BJ (cell line): ENCODE results near the gene HLA-F. TPM values are rescaled to one million over a fixed set of nuclear protein-coding genes. Genes with fewer than 3 reads are reported as not detected.

Source experiments
- CTCF ChIA-PET: fragments of 350-600 bp; formaldehyde crosslinking; extraction: SDS; loops from one replicate; lab custom pipeline; 2021; ENCODE audit warnings: antibody characterized with exemption, inconsistent platforms; lab: Yijun Ruan, JAX
- POLR2A ChIA-PET: fragments of 300-600 bp; sonication (Branson Sonifier 250); formaldehyde crosslinking; extraction: SDS; loops from one replicate; lab custom pipeline; 2021; ENCODE audit warnings: antibody characterized with exemption; lab: Charles Lee
- DNase-seq: peaks from one replicate; pipeline ENCODE4 v3.0.0-alpha.2; 2011; ENCODE audit warnings: low read depth
- H3K27me3 ChIP-seq: 2 replicates; pipeline ENCODE4 v1.6.0; 2011; ENCODE audit warnings: low read length; ENCODE audit not compliant: control insufficient read depth, insufficient read depth
- H3K36me3 ChIP-seq: 2 replicates; pipeline ENCODE4 v1.5.1; 2011; ENCODE audit warnings: low read length; ENCODE audit not compliant: control insufficient read depth, insufficient read depth
- H3K4me3 ChIP-seq: 2 replicates; pipeline ENCODE4 v1.5.1; 2011; ENCODE audit warnings: low read depth, mild to moderate bottlenecking, control low read depth, low read length
- polyA plus RNA-seq: library from polyadenylated mRNA; depleted of rRNA; stranded (reverse); fragments of >200 nt; gene quantifications from 2 replicates; pipeline ENCODE4 v1.2.3, GENCODE V29; 2011
- TF ChIP-seq, protein P1 (sequence below): IDR thresholded peaks from 2 replicates; pipeline ENCODE4 v1.5.1; 2011; ENCODE audit warnings: low read depth, mild to moderate bottlenecking, control low read depth, inconsistent platforms, low read length, moderate library complexity; ENCODE audit not compliant: insufficient read depth

The HLA-F gene
- polyA plus RNA-seq, 1 experiment: 30.7 TPM

DNA sequence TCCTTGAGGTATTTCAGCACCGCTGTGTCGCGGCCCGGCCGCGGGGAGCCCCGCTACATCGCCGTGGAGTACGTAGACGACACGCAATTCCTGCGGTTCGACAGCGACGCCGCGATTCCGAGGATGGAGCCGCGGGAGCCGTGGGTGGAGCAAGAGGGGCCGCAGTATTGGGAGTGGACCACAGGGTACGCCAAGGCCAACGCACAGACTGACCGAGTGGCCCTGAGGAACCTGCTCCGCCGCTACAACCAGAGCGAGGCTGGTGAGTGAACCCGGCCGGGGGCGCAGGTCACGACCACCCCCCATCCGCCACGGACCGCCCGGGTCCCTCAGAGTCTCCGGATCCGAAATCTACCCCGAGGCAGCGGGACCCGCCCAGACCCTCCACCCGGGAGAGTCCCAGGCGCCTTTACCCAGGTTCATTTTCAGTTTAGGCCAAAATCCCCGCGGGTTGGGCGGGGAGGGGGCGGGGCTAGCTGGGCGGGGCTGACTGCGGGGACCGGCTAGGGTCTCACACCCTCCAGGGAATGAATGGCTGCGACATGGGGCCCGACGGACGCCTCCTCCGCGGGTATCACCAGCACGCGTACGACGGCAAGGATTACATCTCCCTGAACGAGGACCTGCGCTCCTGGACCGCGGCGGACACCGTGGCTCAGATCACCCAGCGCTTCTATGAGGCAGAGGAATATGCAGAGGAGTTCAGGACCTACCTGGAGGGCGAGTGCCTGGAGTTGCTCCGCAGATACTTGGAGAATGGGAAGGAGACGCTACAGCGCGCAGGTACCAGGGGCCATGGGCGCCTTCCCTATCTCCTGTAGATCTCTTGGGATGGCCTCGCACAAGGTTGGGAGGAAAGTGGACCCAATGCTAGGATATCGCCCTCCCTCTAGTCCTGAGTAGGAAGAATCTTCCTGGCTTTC, 693 bp downstream of the HLA-F start:
- Histone ChIP-seq H3K4me3 (peak overlapping the region; percentile 85), H3K27me3 (no peaks in the 10 kb centered on the region), H3K36me3 (peaks cover 7% of the 10 kb centered on the region)
- no peak for DNase-seq
- ChIA-PET POLR2A (no interaction called here), CTCF (no interaction called here)
- TF ChIP-seq, protein P1, sequence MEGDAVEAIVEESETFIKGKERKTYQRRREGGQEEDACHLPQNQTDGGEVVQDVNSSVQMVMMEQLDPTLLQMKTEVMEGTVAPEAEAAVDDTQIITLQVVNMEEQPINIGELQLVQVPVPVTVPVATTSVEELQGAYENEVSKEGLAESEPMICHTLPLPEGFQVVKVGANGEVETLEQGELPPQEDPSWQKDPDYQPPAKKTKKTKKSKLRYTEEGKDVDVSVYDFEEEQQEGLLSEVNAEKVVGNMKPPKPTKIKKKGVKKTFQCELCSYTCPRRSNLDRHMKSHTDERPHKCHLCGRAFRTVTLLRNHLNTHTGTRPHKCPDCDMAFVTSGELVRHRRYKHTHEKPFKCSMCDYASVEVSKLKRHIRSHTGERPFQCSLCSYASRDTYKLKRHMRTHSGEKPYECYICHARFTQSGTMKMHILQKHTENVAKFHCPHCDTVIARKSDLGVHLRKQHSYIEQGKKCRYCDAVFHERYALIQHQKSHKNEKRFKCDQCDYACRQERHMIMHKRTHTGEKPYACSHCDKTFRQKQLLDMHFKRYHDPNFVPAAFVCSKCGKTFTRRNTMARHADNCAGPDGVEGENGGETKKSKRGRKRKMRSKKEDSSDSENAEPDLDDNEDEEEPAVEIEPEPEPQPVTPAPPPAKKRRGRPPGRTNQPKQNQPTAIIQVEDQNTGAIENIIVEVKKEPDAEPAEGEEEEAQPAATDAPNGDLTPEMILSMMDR: no peak

DNA sequence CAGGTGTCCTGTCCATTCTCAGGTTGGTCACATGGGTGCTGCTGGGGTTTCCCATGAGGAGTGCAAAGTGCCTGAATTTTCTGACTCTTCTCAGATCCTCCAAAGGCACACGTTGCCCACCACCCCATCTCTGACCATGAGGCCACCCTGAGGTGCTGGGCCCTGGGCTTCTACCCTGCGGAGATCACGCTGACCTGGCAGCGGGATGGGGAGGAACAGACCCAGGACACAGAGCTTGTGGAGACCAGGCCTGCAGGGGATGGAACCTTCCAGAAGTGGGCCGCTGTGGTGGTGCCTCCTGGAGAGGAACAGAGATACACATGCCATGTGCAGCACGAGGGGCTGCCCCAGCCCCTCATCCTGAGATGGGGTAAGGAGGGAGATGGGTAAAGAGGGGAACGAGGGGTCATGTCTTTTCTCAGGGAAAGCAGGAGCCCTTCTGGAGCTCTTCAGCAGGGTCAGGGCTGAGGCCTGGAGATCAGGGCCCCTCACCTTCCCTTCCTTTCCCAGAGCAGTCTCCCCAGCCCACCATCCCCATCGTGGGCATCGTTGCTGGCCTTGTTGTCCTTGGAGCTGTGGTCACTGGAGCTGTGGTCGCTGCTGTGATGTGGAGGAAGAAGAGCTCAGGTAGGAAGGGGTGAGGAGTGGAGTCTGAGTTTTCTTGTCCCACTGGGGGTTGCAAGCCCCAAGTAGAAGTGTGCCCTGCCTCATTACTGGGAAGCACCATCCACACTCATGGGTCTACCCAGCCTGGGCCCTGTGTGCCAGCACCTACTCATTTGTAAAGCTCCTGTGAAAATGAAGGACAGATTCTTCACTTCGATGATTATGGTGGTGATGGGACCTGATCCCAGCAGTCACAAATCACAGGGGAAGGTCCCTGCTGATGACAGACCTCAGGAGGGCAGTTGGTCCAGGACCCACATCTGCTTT, 2.0 kb downstream of the HLA-F start:
- H3K36me3 ChIP-seq: peaks cover 7% of the 10 kb centered on the region
- ChIA-PET CTCF (interaction anchor here (3.9 kb wide), 1 partner anchor 13 kb away, joined by 20 read pairs; no protein-coding TSS in a partner anchor), POLR2A (no interaction called here)
- no peak overlapping the region for H3K4me3 ChIP-seq
- no peaks in the 10 kb centered on the region for H3K27me3 ChIP-seq
- no peak for DNase-seq
- TF ChIP-seq, protein P1: no peak

DNA sequence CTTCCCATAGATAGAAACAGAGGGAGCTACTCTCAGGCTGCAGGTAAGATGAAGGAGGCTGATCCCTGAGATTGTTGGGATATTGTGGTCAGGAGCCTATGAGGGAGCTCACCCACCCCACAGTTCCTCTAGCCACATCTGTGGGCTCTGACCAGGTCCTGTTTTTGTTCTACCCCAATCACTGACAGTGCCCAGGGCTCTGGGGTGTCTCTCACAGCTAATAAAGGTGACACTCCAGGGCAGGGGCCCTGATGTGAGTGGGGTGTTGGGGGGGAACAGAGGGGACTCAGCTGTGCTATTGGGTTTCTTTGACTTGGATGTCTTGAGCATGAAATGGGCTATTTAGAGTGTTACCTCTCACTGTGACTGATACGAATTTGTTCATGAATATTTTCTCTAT, 2.8 kb downstream of the HLA-F start:
- peaks cover 7% of the 10 kb centered on the region for H3K36me3 ChIP-seq
- TF ChIP-seq, protein P1: no peak
- no peak overlapping the region for H3K4me3 ChIP-seq
- CTCF ChIA-PET: interaction anchor here (0.7 to 3.9 kb wide), 2 partner anchors 12 to 109 kb away, joined by 3 to 20 read pairs; no protein-coding TSS in a partner anchor
- POLR2A ChIA-PET: no interaction called here
- H3K27me3 ChIP-seq: no peaks in the 10 kb centered on the region
- DNase-seq: no peak

DNA sequence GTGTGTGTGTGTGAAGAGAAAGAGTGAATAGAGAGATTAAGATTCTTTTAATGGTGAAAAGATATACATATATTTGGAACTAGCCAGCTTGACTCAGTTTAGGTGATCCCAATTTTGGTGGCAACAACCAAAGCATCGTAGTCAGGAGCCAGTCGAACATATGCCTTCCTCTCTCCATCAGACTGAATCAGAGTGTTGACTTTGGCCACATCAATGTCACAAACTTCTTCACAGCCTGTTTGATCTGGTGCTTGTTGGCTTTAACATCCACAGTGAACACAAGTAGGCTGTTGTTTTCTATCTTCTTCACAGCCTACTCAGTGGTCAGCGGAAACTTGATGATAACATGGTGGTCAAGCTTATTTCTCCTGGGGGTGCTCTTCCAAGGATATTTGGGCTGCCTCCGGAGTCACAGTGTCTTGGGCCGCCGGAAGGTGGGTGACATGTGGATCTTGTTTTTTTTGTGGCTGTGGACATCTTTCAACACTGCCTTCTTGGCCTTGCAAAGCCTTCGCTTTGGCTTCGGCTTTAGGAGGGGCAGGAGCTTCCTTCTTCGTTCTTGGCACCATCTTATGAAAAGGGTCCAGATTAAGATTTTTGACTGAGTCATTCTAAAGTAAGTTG, 3.4 kb downstream of the HLA-F start:
- POLR2A ChIA-PET: no interaction called here
- H3K36me3 ChIP-seq: peaks cover 7% of the 10 kb centered on the region
- no peaks in the 10 kb centered on the region for H3K27me3 ChIP-seq
- TF ChIP-seq, protein P1: no peak
- DNase-seq: no peak
- CTCF ChIA-PET: interaction anchor here (0.7 to 3.9 kb wide), 4 partner anchors 9 to 108 kb away, joined by 3 to 20 read pairs (median 4); no protein-coding TSS in a partner anchor
- no peak overlapping the region for H3K4me3 ChIP-seq
